Tibial nerve (tissue), 4 donors: ENCODE results near the gene HSFY2.
"Not testable (repeated sequence)": the region's sequence is repeated elsewhere in the genome, so short reads cannot be mapped to it uniquely, and the experiment has no call there.

Source experiments
- CTCF ChIP-seq, 5 experiments: fragments of 200-600 bp in 3 of 5; fragments of 450-650 bp in 2 of 5; sonication (generic) in 3 of 5; IDR thresholded peaks; one replicate each; pipeline ENCODE4 v1.5.1; 2016 to 2019; ENCODE audit warnings: antibody characterized with exemption in 5 of 5, mild to moderate bottlenecking in 3 of 5, moderate library complexity in 2 of 5
- EP300 ChIP-seq, 2 donors: sonication (generic); formaldehyde crosslinking; IDR thresholded peaks; one replicate each; pipeline ENCODE4 v1.6.1; 2017; ENCODE audit warnings: antibody characterized with exemption in 2 of 2, mild to moderate bottlenecking in 1 of 2
- POLR2A ChIP-seq, 2 donors: fragments of 450-650 bp; IDR thresholded peaks; one replicate each; pipeline ENCODE4 v1.6.1; 2017; ENCODE audit warnings: antibody characterized with exemption in 2 of 2, mild to moderate bottlenecking in 2 of 2, moderate library complexity in 2 of 2

DNA sequence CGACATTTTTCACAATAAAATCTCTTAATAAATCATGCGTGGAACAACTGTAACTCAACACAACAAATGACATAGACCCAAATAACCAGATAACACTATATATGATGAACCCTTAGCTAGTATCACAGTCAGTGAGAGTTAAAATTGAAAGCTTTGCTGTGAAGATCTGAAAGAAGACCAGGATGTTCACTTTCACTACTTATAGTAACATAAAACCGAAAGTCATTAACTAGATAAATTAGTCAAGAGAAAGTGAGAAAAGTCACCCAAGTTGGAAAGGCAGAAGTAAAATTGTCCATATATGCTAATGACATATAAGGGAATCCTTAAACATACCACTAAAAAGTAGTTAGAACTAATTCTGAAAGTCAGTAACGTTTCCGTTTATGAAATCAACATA, 42.2 kb upstream of the HSFY2 start:
- TF ChIP-seq POLR2A, CTCF, EP300 (IDR thresholded peaks at IDR 0.05): not testable (repeated sequence)
